Measurements from ENCODE around the gene NLGN4X. TPM values are rescaled to one million over a fixed set of nuclear protein-coding genes. Genes with fewer than 3 reads are reported as not detected.

The NLGN4X gene
- total and polyA plus RNA-seq, 4 donors, result 0.24 to 5.0 (median 0.86) TPM

GRCh38 chrX:6244666-6245065 lies 16.0 kb upstream of the NLGN4X start:
- no peak for DNase-seq
- Histone ChIP-seq H3K4me1 (ENCODE audit: control insufficient read depth in 5 of 5, insufficient read depth in 5 of 5, low read length in 5 of 5) (peaks cover 0 to 5% (median 0%) of the 10 kb centered on the region in 5 donors), H3K9ac (ENCODE audit: insufficient read depth in 1 of 2, low read length in 2 of 2) (no peak overlapping the region), H3K27ac (ENCODE audit: low read depth in 1 of 2, low read length in 1 of 2) (no peak overlapping the region), H3K9me3 (ENCODE audit: control insufficient read depth in 4 of 4, insufficient read depth in 3 of 4, low read length in 3 of 4) (peaks cover 0 to 2% (median 0%) of the 10 kb centered on the region in 4 donors), H3K4me3 (no peak overlapping the region), H3K27me3 (ENCODE audit: control insufficient read depth in 3 of 3, insufficient read depth in 3 of 3, low read length in 2 of 3) (peaks cover 0 to 19% (median 2%) of the 10 kb centered on the region in 3 donors), H3K36me3 (ENCODE audit: control insufficient read depth in 4 of 4, insufficient read depth in 4 of 4, low read length in 4 of 4) (no peaks in the 10 kb centered on the region)
- TF ChIP-seq CTCF (IDR thresholded peaks at IDR 0.05; ENCODE audit: control extremely low read depth, extremely low read depth), result no peak
- 69 to 92% methylated on average over 6 of the region's 6 CpGs for WGBS, 2 donors
- ATAC-seq (ENCODE audit: insufficient read depth, low FRiP score), result peak; percentile 64

DNA sequence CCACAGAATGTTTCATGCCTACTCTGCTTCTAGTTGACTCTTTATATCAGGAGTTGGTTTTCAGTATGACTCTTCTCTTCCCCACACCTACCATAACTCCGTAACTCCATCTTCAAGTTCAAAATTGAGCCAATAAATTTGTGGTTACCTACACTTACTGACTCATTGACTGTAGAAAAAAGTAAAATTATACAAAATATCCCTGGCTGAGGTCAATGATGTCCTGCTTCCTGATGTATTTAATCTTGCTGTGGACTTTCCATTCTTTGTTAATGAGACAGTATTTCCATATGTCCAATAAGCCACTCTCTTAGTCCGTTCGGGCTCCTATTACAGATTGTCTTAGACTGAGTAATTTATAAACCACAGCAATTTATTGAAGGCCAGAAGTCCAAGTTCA lies 9.9 kb upstream of the NLGN4X start:
- no peak overlapping the region for H3K4me3 ChIP-seq
- no peak for TF ChIP-seq CTCF (IDR thresholded peaks at IDR 0.05; ENCODE audit: control extremely low read depth, extremely low read depth)
- H3K27me3 ChIP-seq (ENCODE audit: control insufficient read depth in 3 of 3, insufficient read depth in 3 of 3, low read length in 2 of 3), result peaks cover under 1 to 14% (median 4%) of the 10 kb centered on the region in 3 donors
- DNase-seq (no peak), ATAC-seq (ENCODE audit: insufficient read depth, low FRiP score) (no peak)
- no peaks in the 10 kb centered on the region for H3K4me1 ChIP-seq (ENCODE audit: control insufficient read depth in 5 of 5, insufficient read depth in 5 of 5, low read length in 5 of 5)
- H3K27ac ChIP-seq (ENCODE audit: low read depth in 1 of 2, low read length in 1 of 2), result no peak overlapping the region
- no peaks in the 10 kb centered on the region for H3K36me3 ChIP-seq (ENCODE audit: control insufficient read depth in 4 of 4, insufficient read depth in 4 of 4, low read length in 4 of 4)
- H3K9ac ChIP-seq (ENCODE audit: insufficient read depth in 1 of 2, low read length in 2 of 2), result no peak overlapping the region
- H3K9me3 ChIP-seq (ENCODE audit: control insufficient read depth in 4 of 4, insufficient read depth in 3 of 4, low read length in 3 of 4), result peaks cover 0 to 3% (median 0%) of the 10 kb centered on the region in 4 donors
- 91 to 95% methylated on average over 3 of the region's 3 CpGs for WGBS, 2 donors

DNA sequence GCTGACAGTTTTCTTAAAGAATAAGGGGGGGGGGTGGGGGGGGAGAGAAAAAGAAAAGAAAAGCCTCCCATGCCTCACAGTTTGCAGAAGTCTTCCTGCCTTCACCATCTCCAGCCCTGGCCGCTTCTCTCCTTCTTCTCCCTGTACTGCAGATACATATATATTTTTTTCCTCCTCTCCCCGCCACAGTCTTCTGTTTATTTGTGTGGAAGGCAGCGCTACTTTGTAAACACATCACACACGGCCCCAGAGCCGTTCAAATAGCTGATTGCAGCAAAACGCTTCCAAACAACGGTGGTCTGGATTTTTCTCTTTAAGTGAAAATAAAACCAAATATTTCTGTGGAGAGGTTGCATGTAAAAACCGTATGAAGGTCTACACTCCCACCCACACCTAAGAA lies 732 bp downstream of the NLGN4X start:
- DNase-seq, result peak in 1 of 3 donors; percentile 2

More for the DNA sequence above, 732 bp downstream of the NLGN4X start:
- TF ChIP-seq CTCF (IDR thresholded peaks at IDR 0.05; ENCODE audit: control extremely low read depth, extremely low read depth), result no peak
- Histone ChIP-seq H3K9ac (ENCODE audit: insufficient read depth in 1 of 2, low read length in 2 of 2) (no peak overlapping the region), H3K36me3 (ENCODE audit: control insufficient read depth in 4 of 4, insufficient read depth in 4 of 4, low read length in 4 of 4) (no peaks in the 10 kb centered on the region), H3K9me3 (ENCODE audit: control insufficient read depth in 4 of 4, insufficient read depth in 3 of 4, low read length in 3 of 4) (no peaks in the 10 kb centered on the region), H3K4me1 (ENCODE audit: control insufficient read depth in 5 of 5, insufficient read depth in 5 of 5, low read length in 5 of 5) (peaks cover 0 to 2% (median 0%) of the 10 kb centered on the region in 5 donors), H3K27me3 (ENCODE audit: control insufficient read depth in 3 of 3, insufficient read depth in 3 of 3, low read length in 2 of 3) (peaks cover 10 to 87% (median 53%) of the 10 kb centered on the region in 3 donors), H3K27ac (ENCODE audit: low read depth in 1 of 2, low read length in 1 of 2) (no peak overlapping the region), H3K4me3 (no peak overlapping the region)
- no peak for ATAC-seq (ENCODE audit: insufficient read depth, low FRiP score)
- 1 to 4% methylated on average over 6 to 8 of the region's 8 CpGs for WGBS, 2 donors
